ENCODE data around the gene SLC31A2.

SLC31A2 gene

DNA sequence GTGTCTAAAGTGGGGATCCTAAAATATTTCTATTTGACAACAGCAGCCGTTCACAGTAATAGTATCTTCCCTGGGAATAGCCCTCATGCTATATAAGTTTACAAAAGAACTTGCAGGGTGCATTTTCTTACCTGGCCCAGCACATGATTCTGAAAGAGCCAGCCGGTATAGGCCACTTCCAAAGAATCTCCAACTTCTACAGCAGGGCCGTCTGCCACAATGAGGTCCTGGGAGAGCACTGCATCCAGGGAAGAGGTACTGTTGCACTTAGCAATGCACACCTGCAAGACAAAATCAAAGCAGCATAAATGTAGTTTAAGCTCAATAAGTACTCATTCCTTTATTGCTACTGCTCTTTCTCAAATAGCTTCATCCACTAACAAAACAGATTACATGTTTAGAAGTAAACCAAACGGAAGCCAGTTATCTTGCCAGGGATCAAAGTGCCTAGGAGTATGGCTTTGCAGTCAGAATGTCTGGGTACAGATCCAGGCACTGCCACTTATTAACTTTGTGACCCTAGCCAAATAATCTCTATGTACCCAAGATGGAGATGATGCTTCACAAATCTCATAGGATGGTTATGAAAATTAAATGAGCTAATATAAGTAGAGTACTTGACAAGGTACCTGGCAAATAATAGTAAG lies 49.0 kb downstream of the SLC31A2 start:
- DNase-seq (ENCODE audit: low spot score): no peak
- TF ChIP-seq, protein P1, sequence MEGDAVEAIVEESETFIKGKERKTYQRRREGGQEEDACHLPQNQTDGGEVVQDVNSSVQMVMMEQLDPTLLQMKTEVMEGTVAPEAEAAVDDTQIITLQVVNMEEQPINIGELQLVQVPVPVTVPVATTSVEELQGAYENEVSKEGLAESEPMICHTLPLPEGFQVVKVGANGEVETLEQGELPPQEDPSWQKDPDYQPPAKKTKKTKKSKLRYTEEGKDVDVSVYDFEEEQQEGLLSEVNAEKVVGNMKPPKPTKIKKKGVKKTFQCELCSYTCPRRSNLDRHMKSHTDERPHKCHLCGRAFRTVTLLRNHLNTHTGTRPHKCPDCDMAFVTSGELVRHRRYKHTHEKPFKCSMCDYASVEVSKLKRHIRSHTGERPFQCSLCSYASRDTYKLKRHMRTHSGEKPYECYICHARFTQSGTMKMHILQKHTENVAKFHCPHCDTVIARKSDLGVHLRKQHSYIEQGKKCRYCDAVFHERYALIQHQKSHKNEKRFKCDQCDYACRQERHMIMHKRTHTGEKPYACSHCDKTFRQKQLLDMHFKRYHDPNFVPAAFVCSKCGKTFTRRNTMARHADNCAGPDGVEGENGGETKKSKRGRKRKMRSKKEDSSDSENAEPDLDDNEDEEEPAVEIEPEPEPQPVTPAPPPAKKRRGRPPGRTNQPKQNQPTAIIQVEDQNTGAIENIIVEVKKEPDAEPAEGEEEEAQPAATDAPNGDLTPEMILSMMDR (IDR thresholded peaks at IDR 0.05; ENCODE audit: extremely low read depth, missing control alignments): no peak

DNA sequence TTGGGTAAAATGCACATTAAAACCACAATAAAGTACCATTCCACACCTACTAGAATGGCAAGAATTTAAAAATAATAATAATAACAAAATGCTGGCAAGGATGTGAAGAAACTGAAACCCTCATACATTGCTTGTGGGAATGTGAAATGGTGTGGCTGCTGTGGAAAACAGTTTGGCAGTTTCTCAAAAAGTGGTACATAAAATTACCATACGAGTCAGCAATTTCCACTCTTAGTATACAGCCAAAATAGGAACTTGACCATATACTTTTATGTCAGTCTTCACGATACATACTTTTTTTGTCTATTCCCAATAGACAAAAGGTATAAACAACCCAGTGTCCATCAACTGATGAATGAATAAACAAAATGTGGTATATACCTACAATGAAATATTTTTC lies 54.6 kb downstream of the SLC31A2 start:
- TF ChIP-seq, protein P1 (IDR thresholded peaks at IDR 0.05; ENCODE audit: extremely low read depth, missing control alignments): no peak
- no peak for DNase-seq (ENCODE audit: low spot score)

DNA sequence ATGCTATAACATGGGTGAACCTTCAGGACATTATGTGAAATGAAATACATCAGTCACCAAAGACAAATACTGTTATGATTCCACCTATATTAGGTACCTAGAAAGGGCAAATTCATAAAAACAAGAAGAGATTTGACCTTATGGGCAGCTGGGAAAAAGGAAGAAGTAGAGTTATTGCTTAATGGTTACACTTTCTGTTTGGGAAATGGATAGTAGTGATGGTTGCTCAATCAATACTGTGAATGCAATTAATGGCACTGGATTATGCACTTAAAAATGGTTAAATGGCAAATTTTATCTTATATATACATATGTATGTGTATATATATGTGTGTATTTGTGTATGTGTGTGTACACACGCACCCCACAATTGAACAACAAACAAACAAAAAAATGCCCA lies 55.1 kb downstream of the SLC31A2 start:
- no peak for DNase-seq (ENCODE audit: low spot score)
- TF ChIP-seq, protein P1 (IDR thresholded peaks at IDR 0.05; ENCODE audit: extremely low read depth, missing control alignments): no peak

DNA sequence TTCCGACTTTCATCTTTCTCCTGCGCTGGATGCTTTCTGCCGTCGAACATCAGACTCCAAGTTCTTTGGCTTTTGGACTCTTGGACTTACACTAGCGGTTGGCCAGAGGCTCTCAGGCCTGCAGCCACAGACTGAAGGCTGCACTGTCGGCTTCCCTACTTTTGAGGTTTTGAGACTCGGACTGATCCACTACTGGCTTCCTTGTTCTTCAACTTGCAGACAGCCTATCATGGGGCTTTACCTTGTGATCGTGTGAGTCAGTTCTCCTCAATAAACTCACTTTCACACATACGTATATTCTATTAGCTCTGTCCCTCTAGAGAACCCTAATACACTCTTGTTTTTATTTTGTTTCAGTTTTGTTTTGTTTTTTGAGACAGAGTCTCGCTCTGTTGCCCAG lies 60.0 kb downstream of the SLC31A2 start:
- TF ChIP-seq, protein P1 (IDR thresholded peaks at IDR 0.05; ENCODE audit: extremely low read depth, missing control alignments): no peak
- no peak for DNase-seq (ENCODE audit: low spot score)
